ENCODE results near the gene SCARB1.
A peak's percentile ranks its signal among the peaks of the same experiment; 100 is the strongest.

The SCARB1 gene

DNA sequence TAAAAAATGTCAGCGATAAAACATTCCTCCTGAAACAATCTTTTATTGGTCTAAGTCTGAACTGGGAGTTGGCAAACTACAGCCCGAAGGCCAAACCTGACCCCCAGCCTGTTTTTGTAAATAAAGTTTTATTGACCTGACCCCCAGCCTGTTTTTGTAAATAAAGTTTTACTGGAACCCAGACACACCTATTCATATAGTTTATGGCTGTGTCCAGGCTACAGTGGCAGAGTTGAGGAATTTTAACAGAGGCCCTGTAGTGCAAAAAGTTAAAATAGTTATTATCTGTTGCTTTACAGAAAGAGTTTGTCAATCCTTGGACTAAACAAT, 12.1 kb upstream of the SCARB1 start:
- H3K27ac ChIP-seq: peak overlapping the region; percentile 5; the same call in 1 of the 2 replicates
- no peak for TF ChIP-seq CTCF (IDR thresholded peaks at IDR 0.05)
- no peak for TF ChIP-seq ZFX (IDR thresholded peaks at IDR 0.05; ENCODE audit: borderline replicate concordance)

DNA sequence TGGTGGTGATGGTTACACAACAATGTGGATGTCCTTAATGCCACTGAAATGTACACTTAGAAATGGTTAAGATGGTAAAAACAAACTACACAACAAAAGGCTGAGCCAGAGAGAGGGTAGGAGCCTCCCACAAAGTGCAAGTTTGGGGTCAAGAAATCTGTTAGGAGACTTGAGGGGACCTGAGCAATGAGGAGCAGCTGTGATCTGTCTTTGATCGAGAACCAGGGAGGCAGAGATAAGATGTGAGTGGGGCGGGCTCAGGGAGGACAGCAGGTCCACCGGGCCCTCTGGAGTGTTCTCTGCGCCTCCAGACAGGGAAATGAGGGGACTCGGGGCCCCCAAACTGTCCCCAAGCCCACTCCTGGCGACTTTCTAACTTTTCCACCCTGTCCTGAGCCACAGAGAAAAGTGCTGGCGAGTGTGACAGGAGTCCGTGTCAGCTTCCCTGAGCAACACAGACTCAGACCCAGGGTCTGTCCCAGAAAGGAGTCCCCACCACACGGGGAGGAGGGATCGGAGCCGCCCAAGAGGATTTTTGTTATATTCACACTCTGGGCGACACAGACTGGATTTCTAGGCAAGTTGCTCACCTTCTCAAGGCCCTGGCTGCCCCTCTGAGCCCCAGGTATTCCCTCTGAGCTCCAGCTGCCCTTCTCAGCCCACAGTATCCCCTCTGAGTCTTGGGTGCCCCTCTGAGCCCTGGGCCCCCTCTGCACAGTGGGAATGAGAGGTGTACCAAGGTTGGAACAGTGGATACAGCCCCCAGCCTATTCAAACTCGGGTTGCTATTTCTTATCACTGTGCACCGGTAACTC, 11.5 kb upstream of the SCARB1 start:
- TF ChIP-seq ZFX (IDR thresholded peaks at IDR 0.05; ENCODE audit: borderline replicate concordance) (no peak), CTCF (IDR thresholded peaks at IDR 0.05) (no peak)
- H3K27ac ChIP-seq: peak overlapping the region; percentile 5; the same call in 1 of the 2 replicates

DNA sequence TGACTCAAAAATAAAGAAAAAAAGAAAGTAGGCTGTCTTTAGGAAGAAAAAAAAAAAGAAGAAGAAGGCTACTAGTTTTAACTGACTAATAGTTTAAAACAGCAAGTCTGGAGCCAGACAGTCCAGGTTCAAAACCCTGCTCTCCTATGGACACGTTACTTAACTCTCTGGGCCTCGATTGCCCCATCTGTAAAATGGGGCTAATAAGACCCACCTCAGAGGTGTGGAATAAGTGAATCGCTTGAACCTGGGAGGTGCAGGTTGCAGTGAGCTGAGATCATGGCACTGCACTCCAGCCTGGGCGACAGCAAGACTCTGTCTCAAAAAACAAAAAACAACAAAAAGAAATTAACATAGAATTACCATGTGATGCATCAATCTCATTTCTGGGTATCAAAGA, 10.5 kb upstream of the SCARB1 start:
- TF ChIP-seq CTCF (IDR thresholded peaks at IDR 0.05) (no peak), ZFX (IDR thresholded peaks at IDR 0.05; ENCODE audit: borderline replicate concordance) (no peak)
- H3K27ac ChIP-seq: no peak overlapping the region

GRCh38 chr12:124872068-124872719, 8.5 kb upstream of the SCARB1 start:
- TF ChIP-seq ZFX (IDR thresholded peaks at IDR 0.05; ENCODE audit: borderline replicate concordance) (no peak), CTCF (IDR thresholded peaks at IDR 0.05) (no peak)
- H3K27ac ChIP-seq: no peak overlapping the region

- H3K27ac ChIP-seq: no peak overlapping the region
- TF ChIP-seq CTCF (IDR thresholded peaks at IDR 0.05): no peak
- no peak for TF ChIP-seq ZFX (IDR thresholded peaks at IDR 0.05; ENCODE audit: borderline replicate concordance)
Observed at GRCh38 chr12:124871297-124871696, 7.6 kb upstream of the SCARB1 start.

DNA sequence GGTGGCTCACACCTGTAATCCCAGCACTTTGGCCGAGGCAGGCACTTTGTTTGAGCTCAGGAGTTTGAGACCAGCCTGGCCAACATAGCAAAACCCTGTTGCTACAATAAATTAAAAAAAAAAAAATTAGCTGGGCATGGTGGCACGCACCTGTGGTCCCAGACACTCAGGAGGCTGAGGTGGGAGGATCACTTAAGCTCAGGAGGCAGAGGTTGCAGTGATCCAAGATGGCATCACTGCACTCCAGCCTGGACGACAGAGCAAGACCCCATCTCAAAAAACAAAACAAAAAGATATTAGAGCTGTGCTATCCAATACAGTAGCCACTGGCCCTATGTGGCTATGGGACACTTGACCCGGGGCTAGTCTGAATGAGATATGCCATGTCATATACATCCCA, 6.9 kb upstream of the SCARB1 start:
- TF ChIP-seq ZFX (IDR thresholded peaks at IDR 0.05; ENCODE audit: borderline replicate concordance) (no peak), CTCF (IDR thresholded peaks at IDR 0.05) (no peak)
- H3K27ac ChIP-seq: no peak overlapping the region

GRCh38 chr12:124869059-124869665, 5.5 kb upstream of the SCARB1 start:
- no peak for TF ChIP-seq ZFX (IDR thresholded peaks at IDR 0.05; ENCODE audit: borderline replicate concordance)
- TF ChIP-seq CTCF (IDR thresholded peaks at IDR 0.05): no peak
- H3K27ac ChIP-seq: no peak overlapping the region

Measured in 22Rv1 (cell line).